Astrocyte (in vitro differentiated cells and primary cell): ENCODE data around the gene TNFAIP1. TPM values are rescaled to one million over a fixed set of nuclear protein-coding genes. Genes with fewer than 3 reads are reported as not detected.

Experiments
- DNase-seq: peaks from one replicate; pipeline ENCODE4 v3.0.0-alpha.2; 2010; ENCODE audit warnings: low read depth
- FAIRE-seq: peaks from 2 replicates; lab custom pipeline; 2011; peaks lifted over from hg19 to GRCh38; lab: Jason Lieb, UNC
- H2AFZ ChIP-seq: 2 replicates; pipeline ENCODE4 v1.6.0; 2012; ENCODE audit warnings: low read depth, low read length, inconsistent platforms
- H3K27ac ChIP-seq: 2 replicates; pipeline ENCODE4 v1.5.1; 2011; ENCODE audit warnings: low read depth, low read length, inconsistent platforms
- H3K27me3 ChIP-seq: 2 replicates; pipeline ENCODE4 v1.6.0; 2011; ENCODE audit warnings: low read length, inconsistent platforms; ENCODE audit not compliant: insufficient read depth
- H3K36me3 ChIP-seq: 2 replicates; pipeline ENCODE4 v1.5.1; 2011; ENCODE audit warnings: low read length, inconsistent platforms; ENCODE audit not compliant: insufficient read depth
- H3K4me1 ChIP-seq: 2 replicates; pipeline ENCODE4 v1.5.1; 2011; ENCODE audit warnings: low read length, inconsistent platforms; ENCODE audit not compliant: insufficient read depth
- H3K4me2 ChIP-seq: 2 replicates; pipeline ENCODE4 v1.6.0; 2012; ENCODE audit warnings: low read length, inconsistent platforms
- H3K4me3 ChIP-seq: 2 replicates; pipeline ENCODE4 v1.5.1; 2011; ENCODE audit warnings: low read depth, mild to moderate bottlenecking, low read length, inconsistent platforms; ENCODE audit not compliant: insufficient read depth
- H3K79me2 ChIP-seq: 2 replicates; pipeline ENCODE4 v1.6.0; 2012; ENCODE audit warnings: mild to moderate bottlenecking, low read length, inconsistent platforms; ENCODE audit not compliant: insufficient read depth
- H3K9ac ChIP-seq: 2 replicates; pipeline ENCODE4 v1.6.0; 2012; ENCODE audit warnings: mild to moderate bottlenecking, low read length, inconsistent platforms
- H3K9me3 ChIP-seq: 2 replicates; pipeline ENCODE4 v1.5.1; 2012; ENCODE audit warnings: low read depth, mild to moderate bottlenecking, low read length, inconsistent platforms; ENCODE audit not compliant: insufficient read depth
- H4K20me1 ChIP-seq: 2 replicates; pipeline ENCODE4 v1.6.0; 2012; ENCODE audit warnings: low read length, inconsistent platforms; ENCODE audit not compliant: insufficient read depth
- H3K27ac Mint-ChIP-seq: one replicate; pipeline ENCODE4 v1.8.0; 2021; ENCODE audit warnings: mild to moderate bottlenecking, mixed read lengths; ENCODE audit not compliant: unreplicated experiment
- H3K27me3 Mint-ChIP-seq: one replicate; pipeline ENCODE4 v1.8.0; 2021; ENCODE audit warnings: low read depth, mixed read lengths; ENCODE audit not compliant: unreplicated experiment
- H3K36me3 Mint-ChIP-seq: one replicate; pipeline ENCODE4 v1.8.0; 2021; ENCODE audit warnings: low read depth, mixed read lengths; ENCODE audit not compliant: unreplicated experiment
- H3K4me1 Mint-ChIP-seq: one replicate; pipeline ENCODE4 v1.8.0; 2021; ENCODE audit warnings: low read depth, mixed read lengths; ENCODE audit not compliant: unreplicated experiment
- H3K4me3 Mint-ChIP-seq: one replicate; pipeline ENCODE4 v1.8.0; 2021; ENCODE audit warnings: mild to moderate bottlenecking, moderate library complexity, mixed read lengths; ENCODE audit not compliant: unreplicated experiment
- H3K9me3 Mint-ChIP-seq: one replicate; pipeline ENCODE4 v1.8.0; 2021; ENCODE audit warnings: mild to moderate bottlenecking, mixed read lengths; ENCODE audit not compliant: unreplicated experiment
- CTCF ChIP-seq: IDR thresholded peaks from 2 replicates; pipeline ENCODE4 v1.5.1; 2011; ENCODE audit warnings: low read depth, mild to moderate bottlenecking, inconsistent platforms, low read length, moderate library complexity; ENCODE audit not compliant: insufficient read depth
- EZH2 ChIP-seq: IDR thresholded peaks from 2 replicates; pipeline ENCODE4 v1.6.1; 2012; ENCODE audit warnings: mild to moderate bottlenecking, low read length, inconsistent platforms; ENCODE audit not compliant: insufficient read depth
- total RNA-seq: library from RNA; stranded (reverse); gene quantifications from 2 replicates; pipeline ENCODE4 v1.2.1, GENCODE V29; 2021

The TNFAIP1 gene
- total RNA-seq, 1 donor from 2014 or later: 100 TPM

GRCh38 chr17:28331891-28332420 lies 3.6 kb upstream of the TNFAIP1 start:
- Histone ChIP-seq H3K9ac (no peak overlapping the region), H3K4me1 (peaks cover 21% of the 10 kb centered on the region), H3K27ac (no peak overlapping the region), H2AFZ (no peak overlapping the region), H3K9me3 (no peaks in the 10 kb centered on the region), H3K36me3 (peaks cover 14% of the 10 kb centered on the region), H3K79me2 (peaks cover 59% of the 10 kb centered on the region), H3K27me3 (no peaks in the 10 kb centered on the region), H3K4me3 (no peak overlapping the region), H3K4me2 (no peak overlapping the region), H4K20me1 (peaks cover 69% of the 10 kb centered on the region)
- TF ChIP-seq CTCF (no peak), EZH2 (no peak)
- Mint-ChIP-seq H3K27me3 (no peaks in the 10 kb centered on the region), H3K4me3 (no peak overlapping the region), H3K4me1 (peaks cover 24% of the 10 kb centered on the region), H3K9me3 (no peaks in the 10 kb centered on the region), H3K27ac (no peak overlapping the region), H3K36me3 (peaks cover 14% of the 10 kb centered on the region)
- DNase-seq (no peak), FAIRE-seq (no peak)

GRCh38 chr17:28333083-28333746 lies 2.3 kb upstream of the TNFAIP1 start:
- peaks cover 11% of the 10 kb centered on the region for H3K36me3 Mint-ChIP-seq
- peak overlapping the region; percentile 99 for H3K4me3 Mint-ChIP-seq
- Histone ChIP-seq H3K27me3 (no peaks in the 10 kb centered on the region), H3K9ac (no peak overlapping the region), H3K9me3 (no peaks in the 10 kb centered on the region), H3K36me3 (peaks cover 11% of the 10 kb centered on the region), H3K4me1 (peaks cover 34% of the 10 kb centered on the region), H3K27ac (no peak overlapping the region), H3K79me2 (peaks cover 72% of the 10 kb centered on the region), H4K20me1 (peaks cover 70% of the 10 kb centered on the region), H3K4me3 (no peak overlapping the region), H2AFZ (no peak overlapping the region), H3K4me2 (peak overlapping the region; percentile 95)
- H3K9me3 Mint-ChIP-seq: no peaks in the 10 kb centered on the region
- no peak for FAIRE-seq
- no peak for TF ChIP-seq CTCF
- TF ChIP-seq EZH2: no peak
- H3K27ac Mint-ChIP-seq: no peak overlapping the region
- H3K4me1 Mint-ChIP-seq: peaks cover 31% of the 10 kb centered on the region
- no peaks in the 10 kb centered on the region for H3K27me3 Mint-ChIP-seq
- no peak for DNase-seq

DNA sequence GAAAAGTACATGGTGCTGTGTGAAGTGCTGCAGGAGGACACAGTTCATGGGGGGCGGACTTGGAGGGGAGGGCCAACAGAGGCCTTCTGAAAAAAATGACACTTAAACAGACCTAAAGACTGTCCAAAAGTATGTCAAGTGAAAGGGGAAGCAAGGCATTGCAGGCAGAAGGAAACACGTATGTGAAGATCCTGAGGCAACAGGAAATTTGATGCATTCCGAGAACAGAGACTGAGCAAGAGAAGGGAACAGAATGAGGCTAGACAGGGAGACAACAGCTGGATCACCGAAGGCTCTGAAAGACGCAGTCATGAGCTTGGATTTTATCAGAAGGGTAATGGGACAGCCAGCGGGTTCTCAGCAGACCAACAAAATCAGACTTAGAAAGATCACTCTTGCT lies 1.4 kb upstream of the TNFAIP1 start:
- Mint-ChIP-seq H3K9me3 (no peaks in the 10 kb centered on the region), H3K4me3 (peak overlapping the region; percentile 99), H3K36me3 (peaks cover 9% of the 10 kb centered on the region), H3K27me3 (no peaks in the 10 kb centered on the region), H3K4me1 (peaks cover 30% of the 10 kb centered on the region), H3K27ac (peak overlapping the region; percentile 87)
- Histone ChIP-seq H3K27me3 (no peaks in the 10 kb centered on the region), H3K9me3 (no peaks in the 10 kb centered on the region), H3K27ac (peak overlapping the region; percentile 99), H4K20me1 (peaks cover 73% of the 10 kb centered on the region), H3K4me2 (peak overlapping the region; percentile 95), H3K4me3 (peak overlapping the region; percentile 95), H2AFZ (no peak overlapping the region), H3K79me2 (peaks cover 79% of the 10 kb centered on the region), H3K4me1 (peaks cover 39% of the 10 kb centered on the region), H3K9ac (peak overlapping the region; percentile 99), H3K36me3 (peaks cover 2% of the 10 kb centered on the region)
- DNase-seq: no peak
- FAIRE-seq: no peak
- TF ChIP-seq CTCF (no peak), EZH2 (no peak)
